Activated CD4-positive, CD25-positive, alpha-beta regulatory T cell treated with anti-CD3 and anti-CD28 coated beads, Interleukin-2, amount 50 U/mL, for 24 hours (primary cell): ENCODE data around the gene CBFA2T2.
"Not testable (repeated sequence)": the region's sequence is repeated elsewhere in the genome, so short reads cannot be mapped to it uniquely, and the experiment has no call there.

Experiments
- ATAC-seq, 2 donors: fragments of 150-1000 bp; cut with Tn5 transposase; one replicate each; pipeline ENCODE4 v1.10.0; 2021; ENCODE audit warnings: mild to moderate bottlenecking in 1 of 2, moderate library complexity in 1 of 2

CBFA2T2 gene

GRCh38 chr20:33490023-33490933, at the start of gene CBFA2T2:
Gene CBFA2T2 (plus strand): TSS chr20:33490096. CDS start chr20:33490268, 172 bp downstream.
- ATAC-seq = peak; percentile 59 to 62

GRCh38 chr20:33440562-33440961, 49.3 kb upstream of the CBFA2T2 start:
- ATAC-seq = not testable (repeated sequence)

GRCh38 chr20:33441142-33441955, 48.5 kb upstream of the CBFA2T2 start:
- ATAC-seq = no peak

- no peak for ATAC-seq
Measured at GRCh38 chr20:33442136-33443005, 47.5 kb upstream of the CBFA2T2 start.

GRCh38 chr20:33443006-33443511, 46.8 kb upstream of the CBFA2T2 start:
- peak; percentile 12 to 35 for ATAC-seq

- peak; percentile 88 to 90 for ATAC-seq
Measured at GRCh38 chr20:33443512-33444239, 46.2 kb upstream of the CBFA2T2 start, which contains the start of gene SNTA1. Gene SNTA1 (minus strand): TSS chr20:33443763. CDS start chr20:33443620, 143 bp downstream.

- ATAC-seq = no peak
Measured at GRCh38 chr20:33444797-33445560, 44.9 kb upstream of the CBFA2T2 start.

- no peak for ATAC-seq
Measured at GRCh38 chr20:33445881-33446625, 43.8 kb upstream of the CBFA2T2 start.

- no peak for ATAC-seq
Measured at GRCh38 chr20:33450867-33451266, 39.0 kb upstream of the CBFA2T2 start.

- ATAC-seq = peak; percentile 65 to 85
Measured at GRCh38 chr20:33456916-33457642, 32.8 kb upstream of the CBFA2T2 start.

- no peak for ATAC-seq
Measured at GRCh38 chr20:33459599-33459998, 30.3 kb upstream of the CBFA2T2 start.

GRCh38 chr20:33460711-33461110, 29.2 kb upstream of the CBFA2T2 start:
- peak in 1 of 2 donors; percentile 12 for ATAC-seq

- no peak for ATAC-seq
Measured at GRCh38 chr20:33463332-33464101, 26.4 kb upstream of the CBFA2T2 start.

- not testable (repeated sequence) for ATAC-seq
Measured at GRCh38 chr20:33464759-33465158, 25.1 kb upstream of the CBFA2T2 start.

GRCh38 chr20:33465481-33466302, 24.2 kb upstream of the CBFA2T2 start:
- no peak for ATAC-seq

GRCh38 chr20:33466303-33466646, 23.6 kb upstream of the CBFA2T2 start:
- no peak for ATAC-seq

GRCh38 chr20:33470457-33470856, 19.4 kb upstream of the CBFA2T2 start:
- no peak for ATAC-seq

- ATAC-seq = no peak
Measured at GRCh38 chr20:33470866-33471265, 19.0 kb upstream of the CBFA2T2 start.
